MM.1S (cell line): Measurements from ENCODE around the gene CHPT1.

ENCODE experiments used
- DNase-seq: peaks from one replicate; pipeline ENCODE4 v3.0.0-alpha.2; 2015
- H2AFZ ChIP-seq: fragments of 300-600 bp; sonication (generic); 2 replicates; pipeline ENCODE4 v1.6.0; 2016; ENCODE audit warnings: antibody characterized with exemption, low read length
- H3F3A ChIP-seq: fragments of 300-600 bp; sonication (generic); 2 replicates; pipeline ENCODE4 v1.6.1; 2016; ENCODE audit warnings: mild to moderate bottlenecking, antibody characterized with exemption, low read length, moderate library complexity, mixed read lengths; ENCODE audit not compliant: insufficient read depth
- H3K27ac ChIP-seq: fragments of 300-600 bp; sonication (generic); 2 replicates; pipeline ENCODE4 v1.5.1; 2016; ENCODE audit warnings: mild to moderate bottlenecking, low read length
- H3K27me3 ChIP-seq: fragments of 300-600 bp; sonication (generic); replicated peaks from 2 replicates; pipeline ENCODE4 v1.6.0; 2016; ENCODE audit warnings: low read length; ENCODE audit not compliant: insufficient read depth
- H3K36me3 ChIP-seq: fragments of 300-600 bp; sonication (generic); replicated peaks from 2 replicates; pipeline ENCODE4 v1.6.1; 2016; ENCODE audit warnings: mild to moderate bottlenecking, low read length, mixed read lengths; ENCODE audit not compliant: insufficient read depth
- H3K4me1 ChIP-seq: fragments of 300-600 bp; sonication (generic); 2 replicates; pipeline ENCODE4 v1.6.1; 2016; ENCODE audit warnings: low read length, mixed read lengths
- H3K4me2 ChIP-seq: fragments of 300-600 bp; sonication (generic); 2 replicates; pipeline ENCODE4 v1.6.0; 2016; ENCODE audit warnings: low read depth, low read length
- H3K4me3 ChIP-seq: fragments of 300-600 bp; sonication (generic); 2 replicates; pipeline ENCODE4 v1.5.1; 2016; ENCODE audit warnings: low read length, mixed read lengths
- H3K79me2 ChIP-seq: fragments of 300-600 bp; sonication (generic); 2 replicates; pipeline ENCODE4 v1.6.1; 2016; ENCODE audit warnings: mixed run types, low read length, mixed read lengths
- H3K9ac ChIP-seq: fragments of 300-600 bp; sonication (generic); 2 replicates; pipeline ENCODE4 v1.6.1; 2016; ENCODE audit warnings: low read length, mixed read lengths
- H3K9me2 ChIP-seq: fragments of 300-600 bp; sonication (generic); replicated peaks from 2 replicates; pipeline ENCODE4 v1.6.1; 2016; ENCODE audit warnings: mild to moderate bottlenecking, low read length, mixed read lengths; ENCODE audit not compliant: insufficient read depth
- H3K9me3 ChIP-seq: fragments of 300-600 bp; sonication (generic); replicated peaks from 2 replicates; pipeline ENCODE4 v1.6.1; 2016; ENCODE audit warnings: mild to moderate bottlenecking, low read length, mixed read lengths; ENCODE audit not compliant: insufficient read depth
- H4K20me1 ChIP-seq: fragments of 300-600 bp; sonication (generic); 2 replicates; pipeline ENCODE4 v1.6.1; 2016; ENCODE audit warnings: mild to moderate bottlenecking, low read length, moderate library complexity, mixed read lengths; ENCODE audit not compliant: insufficient read depth
- CTCF ChIP-seq: fragments of 300-600 bp; sonication (generic); IDR thresholded peaks from 2 replicates; pipeline ENCODE4 v1.5.1; 2016; ENCODE audit warnings: antibody characterized with exemption, low read length, mixed read lengths
- EZH2 ChIP-seq: fragments of 300-600 bp; sonication (generic); optimal IDR thresholded peaks from 2 replicates; pipeline ENCODE3; 2017; ENCODE audit warnings: low read depth, mild to moderate bottlenecking, antibody characterized with exemption, low read length, mixed read lengths
- EZH2phosphoT487 ChIP-seq: fragments of 300-600 bp; sonication (generic); IDR thresholded peaks from 2 replicates; pipeline ENCODE4 v1.6.1; 2018; ENCODE audit warnings: antibody characterized with exemption, low read length

CHPT1 gene

GRCh38 chr12:101720118-101720517 lies 22.7 kb downstream of the CHPT1 start:
- H3K9me2 ChIP-seq: no peaks in the 10 kb centered on the region
- no peak for TF ChIP-seq EZH2
- no peak for TF ChIP-seq CTCF
- TF ChIP-seq EZH2phosphoT487: no peak
- H3K9ac ChIP-seq: no peak overlapping the region
- no peaks in the 10 kb centered on the region for H3K27me3 ChIP-seq
- H3K36me3 ChIP-seq: no peaks in the 10 kb centered on the region; the same call in 1 of the 2 replicates
- H3K79me2 ChIP-seq: 0 out of 2 replicates have a peak, but pooled peaks cover 3% of the 10 kb centered on the region
- no peak overlapping the region for H3K27ac ChIP-seq
- H3F3A ChIP-seq: no peaks in the 10 kb centered on the region
- no peaks in the 10 kb centered on the region for H3K4me1 ChIP-seq
- H2AFZ ChIP-seq: no peak overlapping the region
- no peak for DNase-seq
- H4K20me1 ChIP-seq: no peaks in the 10 kb centered on the region
- no peak overlapping the region for H3K4me2 ChIP-seq
- H3K4me3 ChIP-seq: no peak overlapping the region
- H3K9me3 ChIP-seq: no peaks in the 10 kb centered on the region

DNA sequence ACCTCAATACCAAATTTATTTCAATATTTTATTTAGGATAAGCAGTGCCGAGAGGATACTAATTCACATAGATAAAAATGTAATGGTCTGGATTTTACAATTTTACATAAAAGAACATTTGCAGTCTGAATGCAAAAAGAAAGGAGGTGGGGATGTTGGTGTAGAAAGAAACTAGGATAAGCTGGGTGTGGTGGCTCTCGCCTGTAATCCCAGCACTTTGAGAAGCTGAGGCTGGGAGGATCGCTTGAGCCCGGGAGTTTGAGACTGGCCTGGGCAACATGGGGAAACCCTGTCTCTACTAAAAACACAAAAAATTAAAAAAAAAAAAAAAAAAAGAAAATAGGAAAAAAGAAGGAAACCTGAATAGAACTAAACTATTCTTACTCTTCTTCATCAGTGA lies 25.0 kb downstream of the CHPT1 start:
- no peaks in the 10 kb centered on the region; the same call in 1 of the 2 replicates for H3K36me3 ChIP-seq
- H3K27ac ChIP-seq: no peak overlapping the region
- H3K4me3 ChIP-seq: no peak overlapping the region
- H3K4me2 ChIP-seq: no peak overlapping the region
- no peak overlapping the region for H2AFZ ChIP-seq
- no peaks in the 10 kb centered on the region for H3K27me3 ChIP-seq
- H3K4me1 ChIP-seq: peaks cover 15% of the 10 kb centered on the region
- H3K9me2 ChIP-seq: no peaks in the 10 kb centered on the region
- DNase-seq: no peak
- TF ChIP-seq EZH2phosphoT487 (no peak), EZH2 (no peak), CTCF (no peak)
- H3K9me3 ChIP-seq: no peaks in the 10 kb centered on the region
- H4K20me1 ChIP-seq: no peaks in the 10 kb centered on the region
- H3F3A ChIP-seq: 0 out of 2 replicates have a peak, but pooled peaks cover 5% of the 10 kb centered on the region
- no peaks in the 10 kb centered on the region for H3K79me2 ChIP-seq
- no peak overlapping the region for H3K9ac ChIP-seq

- Histone ChIP-seq H3K9me2 (no peaks in the 10 kb centered on the region), H3K9ac (no peak overlapping the region), H3K27me3 (no peaks in the 10 kb centered on the region), H3F3A (0 out of 2 replicates have a peak, but pooled peaks cover 11% of the 10 kb centered on the region), H3K36me3 (no peaks in the 10 kb centered on the region; the same call in none of the 2 replicates), H3K4me3 (no peak overlapping the region), H3K27ac (no peak overlapping the region), H2AFZ (no peak overlapping the region), H3K79me2 (no peaks in the 10 kb centered on the region), H3K9me3 (no peaks in the 10 kb centered on the region), H3K4me2 (no peak overlapping the region), H3K4me1 (peaks cover 15% of the 10 kb centered on the region), H4K20me1 (no peaks in the 10 kb centered on the region)
- TF ChIP-seq CTCF (no peak), EZH2phosphoT487 (no peak), EZH2 (no peak)
- no peak for DNase-seq
Observed at GRCh38 chr12:101727098-101727497, 29.7 kb downstream of the CHPT1 start.
